Cardiac muscle cell (in vitro differentiated cells and primary cell): Measurements from ENCODE around the gene DES. TPM values are rescaled to one million over a fixed set of nuclear protein-coding genes. Genes with fewer than 3 reads are reported as not detected.
A peak's percentile ranks its signal among the peaks of the same experiment; 100 is the strongest.

ENCODE experiments used
- DNase-seq, 2 donors: peaks; one replicate each; pipeline versions ENCODE4 v3.0.0 to v3.0.0-alpha.2; 2010 to 2017; ENCODE audit warnings: low read depth in 1 of 2, low spot score in 1 of 2
- H3K27ac ChIP-seq: fragments of 200-600 bp; sonication (generic); 2 replicates; pipeline ENCODE4 v1.5.1; 2016
- H3K27me3 ChIP-seq: fragments of 200-600 bp; sonication (generic); 2 replicates; pipeline ENCODE4 v1.6.0; 2016; ENCODE audit warnings: control low read depth
- H3K36me3 ChIP-seq: fragments of 200-600 bp; sonication (generic); 2 replicates; pipeline ENCODE4 v1.5.1; 2016; ENCODE audit warnings: control low read depth
- H3K4me1 ChIP-seq: fragments of 200-600 bp; sonication (generic); 2 replicates; pipeline ENCODE4 v1.8.1; 2017; ENCODE audit warnings: low read depth, mild to moderate bottlenecking, mixed run types
- H3K4me3 ChIP-seq: fragments of 200-600 bp; sonication (generic); 2 replicates; pipeline ENCODE4 v1.5.1; 2016; ENCODE audit warnings: mild to moderate bottlenecking
- H3K9me3 ChIP-seq: fragments of 200-600 bp; sonication (generic); 2 replicates; pipeline ENCODE4 v1.5.1; 2017; ENCODE audit warnings: low read depth, mild to moderate bottlenecking, control low read depth
- CTCF ChIP-seq: IDR thresholded peaks from 2 replicates; pipeline ENCODE4 v1.5.1; 2012; ENCODE audit warnings: low read depth, mild to moderate bottlenecking, low read length
- polyA plus RNA-seq: library from polyadenylated mRNA; unstranded; fragments of >200 nt; fragmentation: Nextera tagmentation; extraction: Ambion mirVana; gene quantifications from 2 replicates; pipeline ENCODE4 v1.2.1, GENCODE V29; 2016
- total RNA-seq: library from RNA; depleted of rRNA; stranded (reverse); fragments of >200 nt; gene quantifications from 2 replicates; pipeline ENCODE4 v1.2.3, GENCODE V29; 2016

The DES gene
- total RNA-seq (37.2 and 47.0 TPM in 2 replicates), polyA plus RNA-seq (17.5 and 20.4 TPM in 2 replicates)

DNA sequence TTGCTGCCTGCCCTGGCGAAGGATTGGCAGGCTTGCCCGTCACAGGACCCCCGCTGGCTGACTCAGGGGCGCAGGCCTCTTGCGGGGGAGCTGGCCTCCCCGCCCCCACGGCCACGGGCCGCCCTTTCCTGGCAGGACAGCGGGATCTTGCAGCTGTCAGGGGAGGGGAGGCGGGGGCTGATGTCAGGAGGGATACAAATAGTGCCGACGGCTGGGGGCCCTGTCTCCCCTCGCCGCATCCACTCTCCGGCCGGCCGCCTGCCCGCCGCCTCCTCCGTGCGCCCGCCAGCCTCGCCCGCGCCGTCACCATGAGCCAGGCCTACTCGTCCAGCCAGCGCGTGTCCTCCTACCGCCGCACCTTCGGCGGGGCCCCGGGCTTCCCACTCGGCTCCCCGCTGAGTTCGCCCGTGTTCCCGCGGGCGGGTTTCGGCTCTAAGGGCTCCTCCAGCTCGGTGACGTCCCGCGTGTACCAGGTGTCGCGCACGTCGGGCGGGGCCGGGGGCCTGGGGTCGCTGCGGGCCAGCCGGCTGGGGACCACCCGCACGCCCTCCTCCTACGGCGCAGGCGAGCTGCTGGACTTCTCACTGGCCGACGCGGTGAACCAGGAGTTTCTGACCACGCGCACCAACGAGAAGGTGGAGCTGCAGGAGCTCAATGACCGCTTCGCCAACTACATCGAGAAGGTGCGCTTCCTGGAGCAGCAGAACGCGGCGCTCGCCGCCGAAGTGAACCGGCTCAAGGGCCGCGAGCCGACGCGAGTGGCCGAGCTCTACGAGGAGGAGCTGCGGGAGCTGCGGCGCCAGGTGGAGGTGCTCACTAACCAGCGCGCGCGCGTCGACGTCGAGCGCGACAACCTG is at the start of gene DES:
Gene DES, plus strand, starts transcription at position 223 of the 857 bp plus-strand sequence. Its CDS starts 86 bp downstream, at position 309.
- Histone ChIP-seq H3K36me3 (no peaks in the 10 kb centered on the region), H3K27ac (no peak within 1 kb of the TSS), H3K9me3 (no peaks in the 10 kb centered on the region), H3K4me1 (peaks cover 20% of the 10 kb centered on the region), H3K4me3 (no peak within 1 kb of the TSS), H3K27me3 (no peaks in the 10 kb centered on the region)
- no peak for TF ChIP-seq CTCF
- peak in 1 of 2 donors; percentile 33 for DNase-seq

DNA sequence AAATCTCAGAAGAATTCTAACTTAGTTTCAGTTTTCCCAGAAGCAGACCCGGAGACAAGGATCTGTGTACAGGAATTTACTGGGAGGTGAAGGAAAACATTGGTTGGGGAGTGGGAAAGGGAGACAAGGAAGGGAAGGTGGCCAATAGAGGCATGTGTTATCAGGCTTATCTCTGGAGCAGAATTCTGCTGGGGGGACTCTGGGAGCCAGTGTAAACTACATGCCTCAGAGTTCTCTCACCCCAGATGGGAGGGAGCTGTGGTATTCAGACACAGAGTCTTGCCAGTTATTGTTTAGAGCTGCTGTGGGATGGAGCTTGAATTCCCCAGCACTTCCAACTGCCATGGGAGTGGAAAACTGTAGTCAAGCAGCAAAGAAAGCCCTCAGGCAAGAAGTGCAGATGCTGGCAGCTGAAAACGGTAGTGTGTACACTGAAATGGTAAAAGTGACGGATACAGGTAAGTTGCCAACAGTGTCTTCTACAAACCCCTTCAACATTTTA is 49.4 kb upstream of the DES start:
- no peaks in the 10 kb centered on the region for H3K9me3 ChIP-seq
- no peak for TF ChIP-seq CTCF
- no peaks in the 10 kb centered on the region for H3K4me1 ChIP-seq
- no peak overlapping the region for H3K4me3 ChIP-seq
- peak in 1 of 2 donors; percentile 93 for DNase-seq
- H3K27me3 ChIP-seq: no peaks in the 10 kb centered on the region
- no peak overlapping the region for H3K27ac ChIP-seq
- peaks cover 4% of the 10 kb centered on the region for H3K36me3 ChIP-seq

GRCh38 chr2:219369447-219369861 is 48.7 kb upstream of the DES start:
- Histone ChIP-seq H3K27me3 (no peaks in the 10 kb centered on the region), H3K27ac (no peak overlapping the region), H3K4me1 (no peaks in the 10 kb centered on the region), H3K4me3 (no peak overlapping the region), H3K9me3 (no peaks in the 10 kb centered on the region), H3K36me3 (peaks cover 5% of the 10 kb centered on the region)
- no peak for TF ChIP-seq CTCF
- peak in 1 of 2 donors; percentile 85 for DNase-seq

DNA sequence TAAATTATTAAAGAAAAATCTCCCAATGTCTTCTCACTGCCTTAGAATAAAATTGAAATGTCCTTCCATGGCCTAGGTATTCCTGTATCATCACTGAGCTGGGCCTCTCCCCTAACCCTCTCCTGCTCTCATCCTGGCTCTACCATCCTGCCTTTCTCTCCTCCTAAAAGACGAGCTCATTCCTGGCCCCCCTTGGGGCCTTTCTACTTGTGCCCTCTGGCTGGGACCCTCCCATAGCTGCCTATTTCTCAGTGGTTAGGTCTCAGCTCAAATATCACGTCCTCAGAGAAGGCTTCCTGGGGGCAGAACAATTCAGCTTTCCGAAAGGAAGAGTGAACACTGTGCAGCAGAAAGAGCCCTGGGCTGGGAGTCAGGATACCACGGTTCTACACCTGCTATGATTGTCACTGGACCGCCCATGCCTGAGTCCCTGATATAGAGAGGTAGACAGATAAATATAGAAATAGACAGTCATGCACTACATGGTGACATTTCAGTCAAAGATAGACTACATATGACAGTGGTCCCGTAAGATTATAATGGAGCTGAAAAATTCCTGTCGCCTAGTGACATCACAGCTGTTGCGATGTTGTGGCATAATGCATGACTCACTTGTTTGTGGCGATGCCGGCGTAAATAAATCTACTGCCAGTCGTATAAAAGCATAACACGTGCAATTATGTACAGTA is 39.9 kb upstream of the DES start:
- Histone ChIP-seq H3K4me3 (no peak overlapping the region), H3K27ac (no peak overlapping the region), H3K36me3 (peaks cover 8% of the 10 kb centered on the region), H3K9me3 (no peaks in the 10 kb centered on the region), H3K27me3 (no peaks in the 10 kb centered on the region), H3K4me1 (no peaks in the 10 kb centered on the region)
- no peak for DNase-seq
- no peak for TF ChIP-seq CTCF

- no peak for DNase-seq
- H3K27ac ChIP-seq: peak overlapping the region; percentile 39
- H3K4me1 ChIP-seq: no peaks in the 10 kb centered on the region
- no peak for TF ChIP-seq CTCF
- no peaks in the 10 kb centered on the region for H3K9me3 ChIP-seq
- H3K36me3 ChIP-seq: peaks cover 11% of the 10 kb centered on the region
- H3K27me3 ChIP-seq: no peaks in the 10 kb centered on the region
- H3K4me3 ChIP-seq: no peak overlapping the region
These were observed 37.3 kb upstream of the DES start for GRCh38 chr2:219380926-219381325.
